NAMALWA (cell line): Measurements from ENCODE around the gene TULP4.

ENCODE experiments used
- DNase-seq: peaks from one replicate; pipeline ENCODE4 v3.0.0-alpha.2; 2015; ENCODE audit warnings: low spot score

The TULP4 gene

DNA sequence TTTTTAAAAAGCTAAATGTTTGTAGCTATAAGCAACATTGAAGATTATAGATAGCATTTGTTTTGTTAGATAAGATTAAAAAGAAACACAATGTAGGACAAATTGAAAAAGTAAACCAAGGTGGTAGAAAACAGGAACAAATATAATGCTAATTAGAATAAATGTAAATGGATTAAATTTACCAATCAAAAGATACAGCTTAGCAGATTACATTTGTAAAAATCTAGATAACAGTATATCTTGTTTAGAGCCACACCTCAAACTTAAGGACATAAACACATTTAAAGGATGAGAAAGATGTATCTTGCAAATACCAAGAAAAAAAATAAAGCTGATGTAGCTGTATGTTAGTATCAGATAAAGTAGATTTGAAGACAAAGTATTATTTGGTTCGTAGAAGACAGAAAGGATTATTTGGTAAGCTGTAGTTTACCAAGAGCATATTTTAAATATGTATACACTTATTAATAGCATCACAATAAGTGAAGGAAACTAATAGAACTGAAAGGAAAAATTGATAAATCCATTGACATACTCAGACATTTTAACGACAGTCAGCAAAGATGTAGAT, 107.2 kb downstream of the TULP4 start:
- DNase-seq: no peak

- no peak for DNase-seq
These were observed 109.1 kb downstream of the TULP4 start for GRCh38 chr6:158421381-158421780.

GRCh38 chr6:158422629-158423238, 110.5 kb downstream of the TULP4 start:
- DNase-seq: no peak

DNA sequence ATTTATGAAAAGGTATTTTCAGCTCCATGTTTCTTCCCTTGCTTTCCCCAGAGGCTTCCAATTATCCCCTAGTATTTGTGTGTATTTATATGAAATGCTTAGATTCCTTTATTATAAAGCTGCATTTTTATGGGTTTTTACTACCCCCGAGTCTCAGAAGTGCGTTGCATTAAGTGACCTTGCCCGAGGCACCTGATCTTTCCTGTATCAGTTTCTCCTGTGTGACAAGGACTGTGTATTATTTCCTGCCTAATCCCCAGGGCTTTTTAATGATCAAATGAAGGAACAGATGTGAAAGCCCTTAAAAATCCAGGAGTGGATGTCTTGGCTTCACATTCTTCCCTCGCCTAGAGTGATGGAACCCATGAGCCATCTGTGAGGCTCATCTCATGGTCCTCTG, 118.8 kb downstream of the TULP4 start:
- no peak for DNase-seq

DNA sequence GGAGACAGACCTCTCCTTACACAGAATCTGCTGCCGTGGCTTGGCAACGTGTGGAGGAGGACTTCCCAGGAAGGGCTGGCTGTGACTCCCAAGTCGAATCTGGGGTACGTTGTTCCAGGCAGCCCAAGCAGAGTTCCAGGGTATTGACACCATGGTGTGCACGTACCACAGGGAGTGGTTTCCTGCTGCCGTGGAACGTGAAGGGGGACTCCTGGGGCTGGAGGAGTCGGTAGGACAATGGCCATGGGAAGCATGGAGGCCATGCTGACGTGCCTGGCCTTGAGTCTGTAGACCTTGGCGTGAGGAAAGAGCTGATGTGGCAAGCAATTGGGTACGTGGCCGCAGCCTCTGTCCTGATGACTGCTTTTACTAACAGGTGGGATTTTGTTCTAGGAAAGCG, 119.3 kb downstream of the TULP4 start:
- DNase-seq: no peak

GRCh38 chr6:158437571-158437970, 125.3 kb downstream of the TULP4 start:
- no peak for DNase-seq

GRCh38 chr6:158438226-158438625, 126.0 kb downstream of the TULP4 start:
- no peak for DNase-seq

DNA sequence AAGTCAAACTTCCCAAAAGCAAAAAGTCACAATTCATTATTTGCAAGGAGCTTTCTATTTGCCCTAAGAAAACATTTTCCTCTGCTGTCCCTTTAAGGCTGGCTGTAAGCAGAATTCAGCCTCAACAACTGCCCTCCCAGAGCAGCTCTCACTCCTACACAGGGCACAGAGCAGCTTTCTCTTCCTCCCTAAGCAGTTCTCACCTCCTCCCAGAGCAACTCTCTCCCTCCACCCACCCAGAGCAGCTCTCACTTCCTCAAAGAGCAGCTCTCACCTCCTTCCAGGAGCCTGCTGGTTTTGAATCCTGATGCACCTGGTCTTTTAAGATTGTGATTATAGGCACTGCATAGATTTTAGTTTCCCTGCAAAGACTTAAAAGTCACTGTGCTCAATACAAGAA, 127.0 kb downstream of the TULP4 start:
- peak; percentile 40 for DNase-seq

DNA sequence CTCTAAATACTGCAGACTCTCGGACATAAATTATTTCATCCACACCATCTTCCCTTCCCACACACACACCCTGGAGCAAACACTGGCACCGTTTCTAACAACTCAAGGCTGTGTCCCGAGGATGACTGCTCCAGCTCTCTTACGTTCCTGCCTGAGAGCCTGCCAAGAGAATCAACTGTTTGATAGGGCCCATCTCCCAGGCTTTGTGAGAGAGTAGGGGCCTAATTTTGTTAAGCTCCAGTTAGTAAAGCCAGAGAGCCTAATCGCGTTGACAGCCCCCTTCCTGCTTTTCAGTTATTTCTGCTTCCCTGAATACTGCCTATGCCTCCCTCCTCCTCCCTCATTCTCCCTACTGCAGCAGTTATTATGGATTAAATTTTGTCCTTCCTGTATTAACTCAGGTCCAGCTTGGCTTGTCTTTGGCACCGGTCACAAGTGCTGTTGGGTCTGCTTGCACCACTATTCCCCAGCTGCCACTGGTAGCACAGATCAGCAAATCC, 129.5 kb downstream of the TULP4 start:
- no peak for DNase-seq

DNA sequence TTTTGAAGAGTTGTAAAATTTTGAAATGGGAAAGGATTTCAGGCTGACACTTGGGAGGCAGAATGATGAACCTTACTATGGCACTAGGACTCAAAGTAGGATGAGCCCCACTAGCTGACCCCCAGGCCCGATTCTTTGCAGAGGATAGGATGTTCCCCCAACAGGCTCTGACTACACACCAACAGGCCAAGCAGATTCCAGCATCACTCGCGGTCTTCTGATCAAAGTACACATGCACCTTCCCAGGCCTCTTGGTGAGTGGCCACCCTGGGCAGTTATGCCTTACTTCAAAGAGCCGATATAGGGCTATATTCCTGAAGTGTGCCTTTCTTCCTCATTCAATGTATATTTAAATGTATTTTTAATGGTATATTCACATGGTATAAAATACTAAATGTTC, 130.0 kb downstream of the TULP4 start:
- no peak for DNase-seq

- DNase-seq: no peak
These were observed 133.3 kb downstream of the TULP4 start for GRCh38 chr6:158445426-158446085.

DNA sequence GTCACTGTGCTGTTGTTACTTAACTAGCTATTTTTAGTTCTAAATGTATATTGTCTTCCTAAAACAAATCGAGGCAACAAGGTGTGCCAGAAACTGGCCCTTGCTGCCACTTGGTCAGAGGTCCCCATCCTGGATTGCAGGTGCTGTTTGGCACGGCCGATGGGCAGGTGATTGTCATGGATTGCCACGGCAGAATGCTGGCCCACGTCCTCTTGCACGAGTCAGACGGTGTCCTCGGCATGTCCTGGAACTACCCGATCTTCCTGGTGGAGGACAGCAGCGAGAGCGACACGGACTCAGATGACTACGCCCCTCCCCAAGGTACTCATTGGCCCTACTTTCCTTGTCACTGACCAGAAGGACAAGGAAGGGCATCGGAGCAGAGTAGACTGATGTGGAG, 136.6 kb downstream of the TULP4 start:
- no peak for DNase-seq

DNA sequence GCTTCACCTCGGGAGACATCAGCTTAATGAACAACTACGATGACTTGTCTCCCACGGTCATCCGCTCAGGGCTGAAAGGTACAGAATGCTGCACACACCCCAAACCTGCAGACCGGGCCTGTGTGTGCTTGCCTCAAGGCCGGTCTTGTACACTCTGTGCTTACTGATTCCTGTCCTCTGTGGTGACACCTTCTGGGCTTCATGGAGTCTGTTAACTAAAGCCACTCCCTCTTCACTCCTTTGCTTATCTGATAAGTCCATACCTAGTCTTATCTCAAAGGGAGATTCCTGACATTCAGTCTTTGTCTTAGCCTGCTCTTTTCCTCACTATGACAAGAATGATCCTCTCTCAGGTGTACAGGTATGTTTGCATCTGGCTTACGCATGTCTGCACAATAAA, 139.9 kb downstream of the TULP4 start:
- DNase-seq: no peak

- DNase-seq: no peak
These were observed 144.9 kb downstream of the TULP4 start for GRCh38 chr6:158457131-158457530.

GRCh38 chr6:158457616-158458278, 145.5 kb downstream of the TULP4 start:
- no peak for DNase-seq

- no peak for DNase-seq
These were observed 147.5 kb downstream of the TULP4 start for GRCh38 chr6:158459726-158460125.

- DNase-seq: no peak
These were observed 148.4 kb downstream of the TULP4 start for GRCh38 chr6:158460602-158461169.

DNA sequence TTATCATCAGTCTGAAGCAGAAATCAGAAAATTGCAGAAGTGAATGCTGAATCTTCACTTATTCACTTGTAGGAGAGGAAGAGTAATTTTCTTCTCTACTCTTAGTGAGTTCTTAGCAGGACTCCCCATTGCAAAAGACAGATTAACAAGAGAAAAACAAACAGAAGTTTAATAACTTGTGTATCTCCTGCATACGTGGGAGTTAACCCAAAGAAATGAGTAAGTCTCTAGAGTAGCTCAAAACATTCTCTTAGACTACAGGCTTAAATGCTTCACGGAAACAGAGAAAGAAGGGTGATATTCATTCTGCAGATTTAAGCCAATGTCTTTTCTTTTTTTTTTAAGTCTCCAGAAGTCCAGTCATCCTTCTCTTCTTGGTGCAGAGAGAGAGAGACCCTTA, 149.7 kb downstream of the TULP4 start:
- no peak for DNase-seq

GRCh38 chr6:158464483-158464882, 152.2 kb downstream of the TULP4 start:
- DNase-seq: no peak

DNA sequence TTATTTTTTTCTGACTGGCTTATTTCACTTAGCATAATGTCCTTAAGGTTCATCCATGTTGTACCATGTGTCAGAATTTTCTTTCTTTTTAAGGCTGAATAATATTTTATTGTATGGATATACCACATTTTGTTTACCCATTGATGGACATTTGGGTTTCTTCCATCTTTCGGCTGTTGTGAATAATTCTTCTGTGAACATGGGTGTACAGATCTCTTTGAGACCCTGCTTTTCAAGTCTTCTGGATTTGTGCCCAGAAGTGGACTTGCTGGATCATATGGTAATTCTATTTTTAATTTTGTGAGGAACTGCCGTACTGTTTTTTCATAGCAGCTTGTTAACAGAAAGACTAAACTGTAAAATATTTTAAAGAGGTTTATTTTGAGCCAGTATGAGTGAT, 153.0 kb downstream of the TULP4 start:
- no peak for DNase-seq

- DNase-seq: no peak
These were observed 153.5 kb downstream of the TULP4 start for GRCh38 chr6:158465747-158466146.

DNA sequence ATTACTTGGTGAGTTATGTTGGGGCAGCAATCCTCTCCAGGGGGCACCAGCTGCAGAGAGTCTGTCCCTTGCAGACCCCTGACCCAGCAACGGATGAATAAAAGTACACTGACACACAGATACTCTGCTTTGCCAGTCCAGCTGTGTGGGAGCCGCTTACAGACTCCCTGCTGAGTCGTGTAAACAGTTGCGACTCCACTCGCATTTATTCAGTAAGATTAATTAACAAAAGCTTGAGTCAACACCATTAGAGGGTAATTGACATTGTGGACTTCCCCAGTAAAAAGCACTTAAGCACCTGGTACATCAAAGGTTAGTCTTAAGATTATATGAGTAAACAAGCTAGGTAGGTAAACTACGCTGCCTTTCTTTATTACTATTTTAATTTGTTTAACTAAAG, 155.7 kb downstream of the TULP4 start:
- no peak for DNase-seq

DNA sequence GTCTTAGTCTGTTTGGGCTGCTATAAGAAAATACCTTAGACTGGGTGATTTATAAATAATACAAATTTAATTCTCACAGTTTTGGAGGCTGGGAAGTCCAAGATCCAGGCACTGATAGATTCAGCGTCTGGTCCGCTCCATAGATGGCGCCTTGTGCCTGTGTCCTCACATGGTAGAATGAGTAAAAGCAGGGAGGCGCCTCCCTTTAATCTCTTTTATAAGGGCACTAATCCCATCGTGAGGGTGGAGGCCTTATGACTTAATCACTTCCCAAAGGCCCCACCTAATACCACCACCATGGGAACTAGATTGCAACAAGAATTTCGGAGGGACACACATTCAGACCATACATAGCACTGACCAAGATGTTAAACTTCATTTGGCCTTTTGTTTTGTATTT, 156.4 kb downstream of the TULP4 start:
- DNase-seq: no peak
